Aorta (tissue), 5 donors: ENCODE results near the gene CLASP2. TPM values are rescaled to one million over a fixed set of nuclear protein-coding genes. Genes with fewer than 3 reads are reported as not detected.

ENCODE experiments used
- ATAC-seq: fragments of 200-7000 bp; cut with Tn5 transposase; one replicate; pipeline ENCODE4 v1.9.1; 2022; ENCODE audit warnings: moderate library complexity; ENCODE audit not compliant: low FRiP score
- DNase-seq, 2 donors: peaks; one replicate each; pipeline ENCODE4 v3.0.0-alpha.2; 2020
- H3K27ac ChIP-seq, 2 donors: one replicate each; pipeline ENCODE4 v1.5.1; 2013; ENCODE audit warnings: low read length in 2 of 2, mild to moderate bottlenecking in 2 of 2, moderate library complexity in 2 of 2, control low read depth in 1 of 2, inconsistent platforms in 1 of 2, low read depth in 1 of 2
- H3K27me3 ChIP-seq, 2 donors: one replicate each; pipeline ENCODE4 v1.6.1; 2013; ENCODE audit warnings: control low read depth in 1 of 2, low read length in 1 of 2, mild to moderate bottlenecking in 1 of 2, moderate library complexity in 1 of 2; ENCODE audit not compliant: insufficient read depth in 2 of 2, control insufficient read depth in 1 of 2
- H3K36me3 ChIP-seq, 2 donors: one replicate each; pipeline ENCODE4 v1.6.1; 2013; ENCODE audit warnings: control low read depth in 1 of 2, low read length in 1 of 2, mild to moderate bottlenecking in 1 of 2; ENCODE audit not compliant: insufficient read depth in 2 of 2, control insufficient read depth in 1 of 2
- H3K4me1 ChIP-seq, 2 donors: one replicate each; pipeline ENCODE4 v1.6.1; 2013; ENCODE audit warnings: low read length in 2 of 2, control low read depth in 1 of 2, mild to moderate bottlenecking in 1 of 2, moderate library complexity in 1 of 2; ENCODE audit not compliant: insufficient read depth in 2 of 2, control insufficient read depth in 1 of 2
- H3K4me3 ChIP-seq, 2 donors: one replicate each; pipeline ENCODE4 v1.5.1; 2013; ENCODE audit warnings: low read length in 2 of 2, control low read depth in 1 of 2, mild to moderate bottlenecking in 1 of 2
- H3K9me3 ChIP-seq: one replicate; pipeline ENCODE4 v1.6.1; 2013; ENCODE audit warnings: mild to moderate bottlenecking, low read length; ENCODE audit not compliant: control insufficient read depth
- WGBS, 2 donors: extraction: QIAGEN DNeasy Blood & Tissue Kit; methylation state at CpG; one replicate each; pipeline ENCODE4 v1.1.7; 2013; 5-methylcytosine and 5-hydroxymethylcytosine counted together
- intact Hi-C, 2 donors: fragments of 100-400 bp; cut with DNase I; formaldehyde crosslinking; loops; one replicate each; pipeline versions ENCODE4 v1.14.2 to v1.15.0; 2022
- polyA plus RNA-seq, 2 donors: library from polyadenylated mRNA; stranded (reverse); fragments of 200-250 nt; gene quantifications; one replicate each; pipeline ENCODE4 v1.2.3, GENCODE V29; 2013
- total RNA-seq, 2 donors: library from RNA; stranded (reverse); fragmentation: NEBNext Ultra II Directional; extraction: Animal tissue kit (Norgen Biotek cat#: 25700); gene quantifications; one replicate each; pipeline ENCODE4 v1.2.1, GENCODE V29; 2021
- donor health status: healthy with polysubstance abuse.
- donor health status: Bipolar disorder and iron deficiency.
- donor health status: DM: no; HTN: no; CAD: no.
- donor health status: DM: no; HTN: no; CAD: no.
- donor health status: DM: yes; HTN: yes; CAD: no.

The CLASP2 gene
- total and polyA plus RNA-seq, 4 donors, result 11.9 to 168 (median 62.4) TPM

DNA sequence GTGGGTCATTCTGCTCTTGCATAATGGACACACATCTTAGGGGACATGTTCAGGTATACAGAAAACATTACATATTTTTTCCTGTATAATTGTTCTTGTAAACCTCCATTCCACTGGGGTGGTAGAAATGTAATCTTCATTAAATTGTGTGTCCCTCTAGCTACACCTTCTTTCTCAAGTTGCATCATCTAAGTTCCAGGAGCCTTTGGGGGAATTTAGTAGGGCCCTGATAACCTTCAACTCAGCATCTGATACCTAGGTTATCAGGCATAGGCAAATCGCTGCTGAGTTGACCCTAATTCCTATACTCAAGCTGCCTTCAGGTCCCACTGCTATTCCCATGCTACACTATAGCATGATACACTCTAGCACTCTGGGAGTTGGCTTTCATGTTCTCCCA, 19.1 kb upstream of the CLASP2 start:
- ATAC-seq, result no peak
- intact Hi-C loops, result no loop called here
- Histone ChIP-seq H3K27me3 (no peaks in the 10 kb centered on the region), H3K36me3 (no peaks in the 10 kb centered on the region), H3K9me3 (no peaks in the 10 kb centered on the region), H3K4me3 (no peak overlapping the region), H3K4me1 (no peaks in the 10 kb centered on the region), H3K27ac (no peak overlapping the region)
- DNase-seq, result no peak
- WGBS, 2 donors, result 72 to 77% methylated on average over 1 of the region's 1 CpG

GRCh38 chr3:33732394-33732793, 14.3 kb upstream of the CLASP2 start:
- Histone ChIP-seq H3K4me3 (no peak overlapping the region), H3K4me1 (no peaks in the 10 kb centered on the region), H3K27me3 (no peaks in the 10 kb centered on the region), H3K9me3 (no peaks in the 10 kb centered on the region), H3K36me3 (no peaks in the 10 kb centered on the region), H3K27ac (no peak overlapping the region)
- DNase-seq (no peak), ATAC-seq (no peak)
- intact Hi-C loops, result no loop called here
- WGBS, 2 donors, result 96 to 98% methylated on average over 3 of the region's 3 CpGs

DNA sequence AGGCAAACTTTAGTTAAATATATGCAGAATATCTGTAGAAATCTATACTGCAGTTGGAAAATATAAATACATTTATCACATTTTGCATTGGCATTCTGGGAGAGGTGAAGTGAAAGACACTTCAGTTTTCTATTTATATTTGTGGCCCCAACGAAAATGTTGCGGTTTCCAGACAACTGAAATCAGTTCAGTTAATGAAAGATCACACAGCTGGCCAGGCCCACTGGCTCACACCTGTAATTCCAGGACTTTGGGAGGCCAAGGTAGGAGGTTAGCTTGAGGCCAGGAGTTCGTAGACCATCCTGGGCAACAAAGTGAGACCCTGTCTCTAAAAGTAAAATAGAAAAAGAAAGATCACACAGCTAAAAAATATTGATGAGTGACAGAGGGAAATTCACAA, 11.9 kb upstream of the CLASP2 start:
- Histone ChIP-seq H3K36me3 (no peaks in the 10 kb centered on the region), H3K4me1 (no peaks in the 10 kb centered on the region), H3K27ac (no peak overlapping the region), H3K27me3 (no peaks in the 10 kb centered on the region), H3K4me3 (no peak overlapping the region), H3K9me3 (no peaks in the 10 kb centered on the region)
- intact Hi-C loops, result no loop called here
- 90 to 93% methylated on average over 3 of the region's 3 CpGs for WGBS, 2 donors
- ATAC-seq, result no peak
- no peak for DNase-seq

DNA sequence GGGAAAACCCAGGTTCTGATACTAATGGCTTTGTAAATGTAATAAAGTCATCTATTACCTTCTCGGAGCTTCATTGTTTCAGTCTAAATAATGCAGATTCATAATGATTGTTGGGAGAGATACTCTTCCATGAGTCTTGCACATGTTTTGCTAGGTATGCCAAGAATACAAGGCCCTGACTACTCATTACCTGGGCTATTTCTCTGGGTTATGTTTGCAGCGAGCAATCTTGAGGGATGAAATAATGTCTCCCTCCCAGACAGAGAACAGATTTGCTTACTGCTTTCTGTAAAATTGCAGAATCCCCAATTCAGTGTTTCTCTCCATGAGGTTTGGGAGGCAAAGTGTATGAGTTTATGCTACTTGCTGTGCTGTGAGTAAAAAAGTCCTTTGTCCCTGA, 6.2 kb upstream of the CLASP2 start:
- no peak for DNase-seq
- Histone ChIP-seq H3K27ac (no peak overlapping the region), H3K36me3 (no peaks in the 10 kb centered on the region), H3K27me3 (no peaks in the 10 kb centered on the region), H3K4me3 (no peak overlapping the region), H3K4me1 (peaks cover 3 to 7% of the 10 kb centered on the region in 2 donors), H3K9me3 (no peaks in the 10 kb centered on the region)
- intact Hi-C loops, result no loop called here
- ATAC-seq, result no peak
- 93 to 96% methylated on average over 2 of the region's 2 CpGs for WGBS, 2 donors

DNA sequence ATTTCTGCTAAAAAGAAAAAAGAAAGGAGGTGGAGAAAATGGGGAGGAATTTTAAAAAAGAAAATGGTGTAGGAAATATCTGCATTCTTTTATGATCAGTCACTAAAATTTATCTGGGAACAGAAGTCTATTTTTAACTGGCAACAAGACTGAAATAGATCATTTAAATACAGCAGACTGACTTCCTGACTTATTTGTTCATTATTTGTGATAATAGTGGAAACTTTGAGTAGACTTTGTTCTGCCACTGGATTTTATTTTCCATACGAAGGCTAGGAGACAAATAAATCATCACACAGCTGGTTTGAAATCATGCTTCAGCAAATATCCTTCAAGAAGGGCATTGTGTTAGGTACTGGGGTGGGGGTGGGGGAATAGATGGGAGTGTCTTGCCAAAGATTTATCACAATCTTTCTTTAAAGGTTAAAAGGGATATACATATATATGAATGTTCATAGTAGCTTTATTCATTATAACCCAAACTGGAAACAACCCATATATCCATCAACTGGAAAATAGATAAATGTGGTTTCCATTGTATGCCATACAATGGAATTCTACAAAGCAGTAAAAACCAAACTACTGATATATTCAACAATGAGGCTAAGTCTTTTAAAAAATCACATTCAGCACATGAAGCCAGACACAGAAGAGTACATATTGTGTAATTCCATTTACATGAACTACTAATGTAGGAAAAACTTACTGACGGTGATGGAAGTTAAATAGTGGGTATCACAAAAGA, 4.7 kb upstream of the CLASP2 start:
- intact Hi-C loops, result no loop called here
- DNase-seq (no peak), ATAC-seq (peak; percentile 4)
- Histone ChIP-seq H3K9me3 (no peaks in the 10 kb centered on the region), H3K4me1 (peaks cover 4 to 7% of the 10 kb centered on the region in 2 donors), H3K36me3 (no peaks in the 10 kb centered on the region), H3K27me3 (no peaks in the 10 kb centered on the region), H3K4me3 (no peak overlapping the region), H3K27ac (no peak overlapping the region)
- 38 to 50% methylated on average over 2 of the region's 2 CpGs for WGBS, 2 donors

DNA sequence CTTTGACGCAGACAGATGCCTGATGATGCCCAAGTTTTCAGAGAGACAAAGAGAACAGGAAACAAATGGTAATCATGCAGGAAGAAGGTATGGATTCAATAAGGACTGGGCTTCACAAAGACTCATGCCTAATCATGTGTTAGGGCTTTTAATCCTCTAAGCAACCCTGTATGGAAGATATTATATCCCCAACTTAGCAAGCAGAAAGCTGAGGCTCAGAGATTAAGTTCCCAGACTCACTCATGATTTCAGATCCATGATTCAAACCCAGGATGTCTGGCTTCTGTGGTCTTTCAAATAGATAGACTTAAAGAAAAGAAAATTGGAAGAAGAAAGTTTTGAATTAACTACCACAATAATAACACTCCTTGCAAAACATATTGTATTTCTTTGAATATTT, 4.1 kb upstream of the CLASP2 start:
- 82 to 88% methylated on average over 1 of the region's 1 CpG for WGBS, 2 donors
- ATAC-seq (no peak), DNase-seq (no peak)
- intact Hi-C loops, result no loop called here
- Histone ChIP-seq H3K4me3 (no peak overlapping the region), H3K9me3 (no peaks in the 10 kb centered on the region), H3K36me3 (no peaks in the 10 kb centered on the region), H3K27me3 (no peaks in the 10 kb centered on the region), H3K4me1 (peaks cover 4 to 7% of the 10 kb centered on the region in 2 donors), H3K27ac (peak overlapping the region; percentile 61 to 93)

- H3K4me3 ChIP-seq, result peak overlapping the region; percentile 73
- WGBS, 2 donors, result 0 to 2% methylated on average over 7 of the region's 7 CpGs
- no peak for ATAC-seq
- peaks cover 6 to 12% of the 10 kb centered on the region in 2 donors for H3K4me1 ChIP-seq
- intact Hi-C loops, result loop anchor here (5.0 kb wide), 3 partner anchors 59 to 81 kb away; no protein-coding TSS in a partner anchor
- DNase-seq, result no peak
- H3K27ac ChIP-seq, result peak overlapping the region; percentile 63 to 98
- H3K9me3 ChIP-seq, result no peaks in the 10 kb centered on the region
- no peaks in the 10 kb centered on the region for H3K27me3 ChIP-seq
- H3K36me3 ChIP-seq, result no peaks in the 10 kb centered on the region
These were observed 497 bp upstream of the CLASP2 start for GRCh38 chr3:33718595-33718907.

- intact Hi-C loops, result loop anchor here (2.0 to 5.0 kb wide), 4 partner anchors 60 to 81 kb away; no protein-coding TSS in a partner anchor
- Histone ChIP-seq H3K4me3 (peak overlapping the region; percentile 73), H3K9me3 (no peaks in the 10 kb centered on the region), H3K27ac (peak overlapping the region; percentile 90 to 91), H3K27me3 (no peaks in the 10 kb centered on the region), H3K36me3 (no peaks in the 10 kb centered on the region), H3K4me1 (peaks cover 5 to 12% of the 10 kb centered on the region in 2 donors)
- ATAC-seq, result peak; percentile 86
- 0% methylated on average over 26 of the region's 26 CpGs for whole genome bisulfite sequencing, 2 donors
- DNase-seq, result peak; percentile 81 to 91
These were observed 513 bp downstream of the CLASP2 start for GRCh38 chr3:33717616-33717865.

DNA sequence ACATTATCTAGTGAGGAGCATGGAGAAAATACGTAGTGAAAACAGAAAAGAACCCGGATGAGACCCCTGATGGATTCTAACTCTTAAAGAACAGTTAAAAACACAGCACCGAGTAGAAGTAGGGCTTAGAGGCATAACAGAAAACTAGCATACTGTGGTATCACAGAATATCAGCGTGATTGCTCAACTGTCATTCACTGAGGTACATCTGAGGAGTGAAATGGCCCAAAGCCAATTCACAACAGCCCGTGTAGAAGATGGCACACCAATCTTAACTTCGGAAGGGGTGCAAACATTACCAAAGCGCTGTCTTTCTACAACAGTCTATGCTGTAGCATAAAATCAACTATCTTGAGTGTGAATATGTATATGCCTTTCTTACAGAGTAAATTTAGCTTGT, 1.8 kb downstream of the CLASP2 start:
- DNase-seq (no peak), ATAC-seq (no peak)
- H3K4me3 ChIP-seq, result peak overlapping the region; percentile 73
- intact Hi-C loops, result loop anchor here (2.0 to 5.0 kb wide), 4 partner anchors 61 to 79 kb away; no protein-coding TSS in a partner anchor
- H3K27me3 ChIP-seq, result no peaks in the 10 kb centered on the region
- H3K36me3 ChIP-seq, result no peaks in the 10 kb centered on the region
- H3K27ac ChIP-seq, result no peak overlapping the region
- no peaks in the 10 kb centered on the region for H3K9me3 ChIP-seq
- H3K4me1 ChIP-seq, result peaks cover 4 to 6% of the 10 kb centered on the region in 2 donors
- 35 to 38% methylated on average over 7 of the region's 7 CpGs for WGBS, 2 donors
